Measurements from ENCODE around the gene HERPUD1. TPM values are rescaled to one million over a fixed set of nuclear protein-coding genes. Genes with fewer than 3 reads are reported as not detected.

The HERPUD1 gene
- total RNA-seq, 2 experiments from 2014 or later, result 118 to 120 TPM

GRCh38 chr16:56895813-56896212 lies 36.1 kb upstream of the HERPUD1 start:
- Mint-ChIP-seq H3K27me3 (ENCODE audit: low read depth) (no peaks in the 10 kb centered on the region), H3K9me3 (no peaks in the 10 kb centered on the region), H3K27ac (no peak overlapping the region), H3K4me1 (ENCODE audit: low read depth) (peaks cover 19% of the 10 kb centered on the region), H3K36me3 (ENCODE audit: low read depth) (no peaks in the 10 kb centered on the region), H3K4me3 (no peak overlapping the region)
- CTCF ChIA-PET, result interaction anchor here (0.7 kb wide), 1 partner anchor 1223 kb away, joined by 3 read pairs; no protein-coding TSS in a partner anchor
- intact Hi-C loops (cut with micrococcal nuclease), result no loop called here
- no peak for DNase-seq

- CTCF ChIA-PET, result interaction anchor here (0.7 kb wide), 1 partner anchor 1222 kb away, joined by 3 read pairs; no protein-coding TSS in a partner anchor
- peaks cover 19% of the 10 kb centered on the region for H3K4me1 Mint-ChIP-seq (ENCODE audit: low read depth)
- H3K27ac Mint-ChIP-seq, result no peak overlapping the region
- DNase-seq, result no peak
- no peaks in the 10 kb centered on the region for H3K36me3 Mint-ChIP-seq (ENCODE audit: low read depth)
- no peaks in the 10 kb centered on the region for H3K9me3 Mint-ChIP-seq
- H3K4me3 Mint-ChIP-seq, result no peak overlapping the region
- intact Hi-C loops (cut with micrococcal nuclease), result no loop called here
- no peaks in the 10 kb centered on the region for H3K27me3 Mint-ChIP-seq (ENCODE audit: low read depth)
These were observed 35.7 kb upstream of the HERPUD1 start for GRCh38 chr16:56896244-56896643.

GRCh38 chr16:56897026-56897799 lies 34.7 kb upstream of the HERPUD1 start:
- no peak overlapping the region for H3K4me3 Mint-ChIP-seq
- H3K4me1 Mint-ChIP-seq (ENCODE audit: low read depth), result peaks cover 19% of the 10 kb centered on the region
- DNase-seq, result no peak
- no peaks in the 10 kb centered on the region for H3K27me3 Mint-ChIP-seq (ENCODE audit: low read depth)
- CTCF ChIA-PET, result interaction anchor here (0.5 kb wide), 1 partner anchor 356 kb away, joined by 7 read pairs; no protein-coding TSS in a partner anchor
- no peak overlapping the region for H3K27ac Mint-ChIP-seq
- H3K36me3 Mint-ChIP-seq (ENCODE audit: low read depth), result no peaks in the 10 kb centered on the region
- no peaks in the 10 kb centered on the region for H3K9me3 Mint-ChIP-seq
- intact Hi-C loops (cut with micrococcal nuclease), result no loop called here

- no peaks in the 10 kb centered on the region for H3K9me3 Mint-ChIP-seq
- intact Hi-C loops (cut with micrococcal nuclease), result no loop called here
- no peak overlapping the region for H3K27ac Mint-ChIP-seq
- H3K36me3 Mint-ChIP-seq (ENCODE audit: low read depth), result no peaks in the 10 kb centered on the region
- peaks cover 19% of the 10 kb centered on the region for H3K4me1 Mint-ChIP-seq (ENCODE audit: low read depth)
- CTCF ChIA-PET, result no interaction called here
- DNase-seq, result no peak
- H3K4me3 Mint-ChIP-seq, result no peak overlapping the region
- H3K27me3 Mint-ChIP-seq (ENCODE audit: low read depth), result no peaks in the 10 kb centered on the region
These were observed 33.1 kb upstream of the HERPUD1 start for GRCh38 chr16:56898847-56899246.

GRCh38 chr16:56903866-56904265 lies 28.1 kb upstream of the HERPUD1 start:
- Mint-ChIP-seq H3K4me3 (no peak overlapping the region), H3K27ac (no peak overlapping the region), H3K27me3 (ENCODE audit: low read depth) (no peaks in the 10 kb centered on the region), H3K36me3 (ENCODE audit: low read depth) (no peaks in the 10 kb centered on the region), H3K9me3 (no peaks in the 10 kb centered on the region), H3K4me1 (ENCODE audit: low read depth) (peaks cover 14% of the 10 kb centered on the region)
- DNase-seq, result no peak
- CTCF ChIA-PET, result no interaction called here
- intact Hi-C loops (cut with micrococcal nuclease), result no loop called here

- CTCF ChIA-PET, result no interaction called here
- H3K27me3 Mint-ChIP-seq (ENCODE audit: low read depth), result no peaks in the 10 kb centered on the region
- H3K4me3 Mint-ChIP-seq, result no peak overlapping the region
- no peak overlapping the region for H3K27ac Mint-ChIP-seq
- intact Hi-C loops (cut with micrococcal nuclease), result no loop called here
- H3K4me1 Mint-ChIP-seq (ENCODE audit: low read depth), result peaks cover 22% of the 10 kb centered on the region
- DNase-seq, result no peak
- no peaks in the 10 kb centered on the region for H3K36me3 Mint-ChIP-seq (ENCODE audit: low read depth)
- H3K9me3 Mint-ChIP-seq, result no peaks in the 10 kb centered on the region
These were observed 24.5 kb upstream of the HERPUD1 start for GRCh38 chr16:56907401-56907800.

GRCh38 chr16:56909527-56909979 lies 22.4 kb upstream of the HERPUD1 start:
- Mint-ChIP-seq H3K4me1 (ENCODE audit: low read depth) (peaks cover 27% of the 10 kb centered on the region), H3K9me3 (no peaks in the 10 kb centered on the region), H3K27me3 (ENCODE audit: low read depth) (no peaks in the 10 kb centered on the region), H3K4me3 (no peak overlapping the region), H3K36me3 (ENCODE audit: low read depth) (no peaks in the 10 kb centered on the region), H3K27ac (no peak overlapping the region)
- no peak for DNase-seq
- CTCF ChIA-PET, result interaction anchor here (1.0 to 2.6 kb wide), 2 partner anchors 41 kb away, joined by 4 to 9 read pairs; no protein-coding TSS in a partner anchor
- intact Hi-C loops (cut with micrococcal nuclease), result no loop called here

GRCh38 chr16:56910112-56910511 lies 21.8 kb upstream of the HERPUD1 start:
- intact Hi-C loops (cut with micrococcal nuclease), result no loop called here
- Mint-ChIP-seq H3K36me3 (ENCODE audit: low read depth) (no peaks in the 10 kb centered on the region), H3K27ac (peak overlapping the region; percentile 53), H3K4me3 (no peak overlapping the region), H3K27me3 (ENCODE audit: low read depth) (no peaks in the 10 kb centered on the region), H3K4me1 (ENCODE audit: low read depth) (peaks cover 27% of the 10 kb centered on the region), H3K9me3 (no peaks in the 10 kb centered on the region)
- DNase-seq, result no peak
- CTCF ChIA-PET, result interaction anchor here (0.8 to 2.6 kb wide), 6 partner anchors 10 to 54 kb away, joined by 3 to 9 read pairs (median 4); no protein-coding TSS in a partner anchor

- CTCF ChIA-PET, result interaction anchor here (0.7 to 2.6 kb wide), 8 partner anchors 9 to 53 kb away, joined by 3 to 9 read pairs (median 3); partner anchors contain the start of gene CETP
- DNase-seq, result peak; percentile 63
- no peaks in the 10 kb centered on the region for H3K9me3 Mint-ChIP-seq
- peak overlapping the region; percentile 53 for H3K27ac Mint-ChIP-seq
- no peaks in the 10 kb centered on the region for H3K27me3 Mint-ChIP-seq (ENCODE audit: low read depth)
- no peaks in the 10 kb centered on the region for H3K36me3 Mint-ChIP-seq (ENCODE audit: low read depth)
- H3K4me1 Mint-ChIP-seq (ENCODE audit: low read depth), result peaks cover 27% of the 10 kb centered on the region
- intact Hi-C loops (cut with micrococcal nuclease), result no loop called here
- H3K4me3 Mint-ChIP-seq, result no peak overlapping the region
These were observed 21.0 kb upstream of the HERPUD1 start for GRCh38 chr16:56910654-56911539.

GRCh38 chr16:56911771-56912571 lies 20.0 kb upstream of the HERPUD1 start:
- Mint-ChIP-seq H3K36me3 (ENCODE audit: low read depth) (no peaks in the 10 kb centered on the region), H3K4me3 (no peak overlapping the region), H3K27me3 (ENCODE audit: low read depth) (no peaks in the 10 kb centered on the region), H3K9me3 (no peaks in the 10 kb centered on the region), H3K4me1 (ENCODE audit: low read depth) (peaks cover 35% of the 10 kb centered on the region), H3K27ac (no peak overlapping the region)
- no peak for DNase-seq
- CTCF ChIA-PET, result interaction anchor here (0.9 to 2.6 kb wide), 3 partner anchors 39 to 52 kb away, joined by 3 to 9 read pairs (median 3); no protein-coding TSS in a partner anchor
- intact Hi-C loops (cut with micrococcal nuclease), result no loop called here

GRCh38 chr16:56912746-56913708 lies 18.9 kb upstream of the HERPUD1 start:
- intact Hi-C loops (cut with micrococcal nuclease), result no loop called here
- H3K27me3 Mint-ChIP-seq (ENCODE audit: low read depth), result no peaks in the 10 kb centered on the region
- no peaks in the 10 kb centered on the region for H3K36me3 Mint-ChIP-seq (ENCODE audit: low read depth)
- CTCF ChIA-PET, result interaction anchor here (0.6 to 1.0 kb wide), 2 partner anchors 142 to 150 kb away, joined by 3 read pairs; no protein-coding TSS in a partner anchor
- H3K9me3 Mint-ChIP-seq, result no peaks in the 10 kb centered on the region
- no peak for DNase-seq
- H3K4me1 Mint-ChIP-seq (ENCODE audit: low read depth), result peaks cover 45% of the 10 kb centered on the region
- H3K27ac Mint-ChIP-seq, result no peak overlapping the region
- no peak overlapping the region for H3K4me3 Mint-ChIP-seq

All from activated naive CD4-positive, alpha-beta T cell treated with anti-CD3 and anti-CD28 coated beads for 36 hours (primary cell).